IPS DF 6.9 (cell line): ENCODE measurements around the gene SUPV3L1.

Experiments
- DNase-seq: peaks from one replicate; pipeline ENCODE4 v3.0.0-alpha.2; 2013; ENCODE audit warnings: low read depth, low spot score
- H3K27ac ChIP-seq: one replicate; pipeline ENCODE4 v1.5.1; 2013; ENCODE audit warnings: low read length, control low read depth
- H3K27me3 ChIP-seq: 2 replicates; pipeline ENCODE4 v1.6.1; 2013; ENCODE audit warnings: mild to moderate bottlenecking, low read length; ENCODE audit not compliant: control insufficient read depth, insufficient read depth
- H3K36me3 ChIP-seq: 2 replicates; pipeline ENCODE4 v1.6.1; 2013; ENCODE audit warnings: low read length; ENCODE audit not compliant: control insufficient read depth, insufficient read depth
- H3K4me1 ChIP-seq: 2 replicates; pipeline ENCODE4 v1.6.1; 2013; ENCODE audit warnings: low read length; ENCODE audit not compliant: control insufficient read depth, insufficient read depth
- H3K4me3 ChIP-seq: 2 replicates; pipeline ENCODE4 v1.5.1; 2013; ENCODE audit warnings: mild to moderate bottlenecking, low read length
- H3K9me3 ChIP-seq: 2 replicates; pipeline ENCODE4 v1.6.1; 2013; ENCODE audit warnings: low read length, inconsistent platforms; ENCODE audit not compliant: control insufficient read depth, insufficient read depth
- WGBS: extraction: QIAGEN DNeasy Blood & Tissue Kit; methylation state at CpG from one replicate; pipeline ENCODE4 v1.1.7; 2013; ENCODE audit warnings: mixed read lengths, missing lambda C conversion rate; ENCODE audit not compliant: insufficient read length, insufficient coverage; 5-methylcytosine and 5-hydroxymethylcytosine counted together

Gene SUPV3L1

DNA sequence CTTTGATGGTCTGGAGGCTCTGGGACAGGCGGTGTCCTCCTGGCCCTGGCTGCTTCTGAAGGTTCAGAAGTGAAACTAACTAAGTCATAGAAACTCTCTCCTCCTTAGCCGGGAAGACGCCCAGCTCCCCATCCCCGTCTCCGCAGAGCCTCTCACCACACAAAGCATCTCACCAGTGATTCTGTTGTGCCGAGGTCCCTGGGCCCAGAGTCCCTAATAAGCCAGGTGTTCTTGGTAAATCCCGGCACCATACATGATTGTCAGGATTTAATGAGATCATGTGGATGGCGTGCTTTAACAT is 49.5 kb downstream of the SUPV3L1 start:
- H3K36me3 ChIP-seq, result no peaks in the 10 kb centered on the region
- no peak overlapping the region for H3K4me3 ChIP-seq
- H3K27me3 ChIP-seq, result no peaks in the 10 kb centered on the region
- H3K27ac ChIP-seq, result no peak overlapping the region
- no peaks in the 10 kb centered on the region for H3K9me3 ChIP-seq
- H3K4me1 ChIP-seq, result no peaks in the 10 kb centered on the region
- DNase-seq, result no peak
- WGBS, result no CpG with 5 or more reads among the region's 8 CpGs

- no CpG with 5 or more reads among the region's 5 CpGs for WGBS
- Histone ChIP-seq H3K4me1 (no peaks in the 10 kb centered on the region), H3K36me3 (no peaks in the 10 kb centered on the region), H3K4me3 (no peak overlapping the region), H3K27ac (no peak overlapping the region), H3K9me3 (no peaks in the 10 kb centered on the region), H3K27me3 (no peaks in the 10 kb centered on the region)
- no peak for DNase-seq
These were observed 50.1 kb downstream of the SUPV3L1 start for GRCh38 chr10:69230128-69230527.

GRCh38 chr10:69232252-69232651 is 52.2 kb downstream of the SUPV3L1 start:
- Histone ChIP-seq H3K9me3 (no peaks in the 10 kb centered on the region), H3K4me3 (no peak overlapping the region), H3K4me1 (no peaks in the 10 kb centered on the region), H3K36me3 (no peaks in the 10 kb centered on the region), H3K27me3 (no peaks in the 10 kb centered on the region), H3K27ac (no peak overlapping the region)
- WGBS, result no CpG with 5 or more reads among the region's 9 CpGs
- DNase-seq, result no peak

- Histone ChIP-seq H3K4me3 (no peak overlapping the region), H3K36me3 (no peaks in the 10 kb centered on the region), H3K27ac (no peak overlapping the region), H3K9me3 (no peaks in the 10 kb centered on the region), H3K4me1 (no peaks in the 10 kb centered on the region), H3K27me3 (no peaks in the 10 kb centered on the region)
- DNase-seq, result no peak
- no CpG with 5 or more reads among the region's 22 CpGs for WGBS
These were observed 52.9 kb downstream of the SUPV3L1 start for GRCh38 chr10:69232736-69233480.

- Histone ChIP-seq H3K4me1 (no peaks in the 10 kb centered on the region), H3K27me3 (no peaks in the 10 kb centered on the region), H3K9me3 (no peaks in the 10 kb centered on the region), H3K27ac (no peak overlapping the region), H3K4me3 (no peak overlapping the region), H3K36me3 (no peaks in the 10 kb centered on the region)
- WGBS, result no CpG with 5 or more reads among the region's 3 CpGs
- no peak for DNase-seq
These were observed 54.4 kb downstream of the SUPV3L1 start for GRCh38 chr10:69234447-69234846.

DNA sequence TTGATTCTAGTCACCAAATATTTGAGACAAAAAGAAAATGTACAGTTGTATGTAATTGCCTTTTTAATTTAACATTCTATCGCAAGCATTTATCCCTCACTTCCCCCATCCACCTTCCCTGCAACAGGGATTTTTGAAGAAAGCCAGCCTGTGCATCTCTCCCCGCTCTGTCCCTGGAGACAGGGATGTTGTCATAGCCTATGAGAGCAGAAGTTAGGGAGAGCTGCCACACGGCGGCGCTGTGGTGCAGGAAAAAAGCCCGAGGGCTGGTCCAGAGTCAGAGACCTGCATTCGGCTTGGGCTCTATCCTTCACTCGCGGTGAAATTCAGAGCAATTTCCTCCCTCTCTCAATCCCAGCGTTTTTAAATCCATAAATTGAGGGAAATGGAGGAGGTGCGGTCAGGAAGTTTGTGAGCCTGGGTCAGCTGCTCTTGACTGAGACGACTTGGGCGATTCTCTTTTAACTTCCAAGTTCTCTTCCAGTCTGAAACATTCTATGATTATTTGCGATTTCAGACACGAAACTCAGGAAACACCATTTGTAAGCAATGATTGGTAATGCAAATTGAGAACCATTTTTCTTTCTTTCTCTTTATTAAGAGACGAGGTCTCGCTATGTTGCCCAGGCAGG is 57.6 kb downstream of the SUPV3L1 start:
- no peaks in the 10 kb centered on the region for H3K36me3 ChIP-seq
- no peak overlapping the region for H3K27ac ChIP-seq
- peak; percentile 70 for DNase-seq
- no peaks in the 10 kb centered on the region for H3K4me1 ChIP-seq
- no peaks in the 10 kb centered on the region for H3K27me3 ChIP-seq
- no peak overlapping the region for H3K4me3 ChIP-seq
- no peaks in the 10 kb centered on the region for H3K9me3 ChIP-seq
- no CpG with 5 or more reads among the region's 17 CpGs for WGBS

DNA sequence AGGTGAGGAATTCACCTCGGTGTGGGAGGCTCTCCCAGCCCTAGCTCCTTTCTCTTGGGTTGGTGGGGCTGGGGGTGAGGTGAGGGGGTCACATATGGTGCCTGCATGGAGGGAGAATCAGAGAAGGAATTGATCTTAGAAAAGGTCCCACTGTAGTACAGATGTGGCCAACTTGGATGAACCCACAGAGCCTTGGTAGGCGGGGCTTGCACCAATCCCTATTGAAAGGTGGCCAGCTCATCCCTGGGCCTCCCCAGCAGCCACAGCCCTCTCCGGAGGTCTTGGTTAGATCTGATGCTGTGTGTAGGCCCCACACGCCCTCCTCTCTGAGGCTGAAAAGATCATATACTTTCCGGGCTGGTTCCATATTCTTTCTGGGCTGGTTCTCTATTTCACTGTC is 59.1 kb downstream of the SUPV3L1 start:
- no peaks in the 10 kb centered on the region for H3K9me3 ChIP-seq
- WGBS, result no CpG with 5 or more reads among the region's 5 CpGs
- no peak overlapping the region for H3K27ac ChIP-seq
- no peaks in the 10 kb centered on the region for H3K27me3 ChIP-seq
- no peaks in the 10 kb centered on the region; the same call in 1 of the 2 replicates for H3K4me1 ChIP-seq
- DNase-seq, result no peak
- no peak overlapping the region for H3K4me3 ChIP-seq
- H3K36me3 ChIP-seq, result no peaks in the 10 kb centered on the region

DNA sequence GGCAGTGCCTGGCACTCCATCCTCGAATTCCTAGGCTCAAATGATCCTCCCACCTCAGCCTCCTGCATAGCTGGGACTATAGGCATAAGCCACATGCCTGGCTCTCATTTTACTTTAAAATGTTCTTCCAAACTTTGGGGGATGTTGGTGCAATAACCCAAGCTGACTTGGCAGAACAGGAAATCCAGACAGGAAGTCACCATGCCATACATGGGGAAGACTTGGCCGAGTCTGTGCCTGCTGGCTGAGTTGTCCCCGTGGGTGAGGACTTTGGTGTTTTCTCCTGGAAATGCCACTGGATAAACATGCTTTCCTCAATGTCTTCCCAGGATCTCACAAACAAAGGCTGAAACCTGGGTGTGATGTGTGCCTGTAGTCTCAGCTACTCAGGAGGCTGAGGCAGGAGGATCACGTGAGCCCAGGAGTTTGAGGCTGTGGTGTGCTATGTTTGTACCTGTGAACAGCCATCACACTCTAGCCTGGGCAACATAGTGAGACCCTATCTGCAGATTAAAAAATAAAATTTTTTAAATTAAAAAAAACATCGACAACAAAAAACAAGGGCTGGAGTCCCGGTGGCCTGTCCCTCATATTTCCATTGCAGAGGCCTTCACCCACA is 59.9 kb downstream of the SUPV3L1 start:
- DNase-seq, result no peak
- no peak overlapping the region for H3K4me3 ChIP-seq
- H3K4me1 ChIP-seq, result no peaks in the 10 kb centered on the region; the same call in 1 of the 2 replicates
- H3K9me3 ChIP-seq, result no peaks in the 10 kb centered on the region
- no peaks in the 10 kb centered on the region for H3K27me3 ChIP-seq
- no peaks in the 10 kb centered on the region for H3K36me3 ChIP-seq
- H3K27ac ChIP-seq, result no peak overlapping the region
- WGBS, result no CpG with 5 or more reads among the region's 6 CpGs

GRCh38 chr10:69240455-69240854 is 60.4 kb downstream of the SUPV3L1 start:
- no peak for DNase-seq
- Histone ChIP-seq H3K4me1 (no peaks in the 10 kb centered on the region; the same call in 1 of the 2 replicates), H3K27me3 (no peaks in the 10 kb centered on the region), H3K27ac (no peak overlapping the region), H3K36me3 (no peaks in the 10 kb centered on the region), H3K9me3 (no peaks in the 10 kb centered on the region), H3K4me3 (no peak overlapping the region)
- WGBS, result no CpG with 5 or more reads among the region's 11 CpGs

- Histone ChIP-seq H3K27me3 (no peaks in the 10 kb centered on the region), H3K27ac (no peak overlapping the region), H3K4me1 (peaks cover 1% of the 10 kb centered on the region; the same call in 1 of the 2 replicates), H3K36me3 (no peaks in the 10 kb centered on the region), H3K9me3 (no peaks in the 10 kb centered on the region), H3K4me3 (no peak overlapping the region)
- no CpG with 5 or more reads among the region's 7 CpGs for WGBS
- DNase-seq, result no peak
These were observed 61.5 kb downstream of the SUPV3L1 start for GRCh38 chr10:69241575-69241974.
